Measurements from ENCODE around the gene ANKRD16.
"Not testable (repeated sequence)": the region's sequence is repeated elsewhere in the genome, so short reads cannot be mapped to it uniquely, and the experiment has no call there.

ANKRD16 gene

GRCh38 chr10:5831446-5831782 is 58.3 kb downstream of the ANKRD16 start:
- no peak for DNase-seq

- DNase-seq, result no peak
Observed at GRCh38 chr10:5830629-5831445, 58.9 kb downstream of the ANKRD16 start.

GRCh38 chr10:5829267-5829666 is 60.4 kb downstream of the ANKRD16 start:
- DNase-seq, result no peak

GRCh38 chr10:5828725-5829124 is 61.0 kb downstream of the ANKRD16 start:
- DNase-seq, result no peak

- no peak for DNase-seq
Observed at GRCh38 chr10:5827841-5828240, 61.9 kb downstream of the ANKRD16 start.

- DNase-seq, result not testable (repeated sequence)
Observed at GRCh38 chr10:5826511-5826910, 63.2 kb downstream of the ANKRD16 start.

GRCh38 chr10:5818894-5819293 is 70.8 kb downstream of the ANKRD16 start:
- DNase-seq, result peak; percentile 88

- peak; percentile 28 for DNase-seq
Observed at GRCh38 chr10:5818048-5818331, 71.7 kb downstream of the ANKRD16 start.

GRCh38 chr10:5817322-5818047 is 72.2 kb downstream of the ANKRD16 start:
- DNase-seq, result peak; percentile 95

GRCh38 chr10:5816170-5816569 is 73.5 kb downstream of the ANKRD16 start:
- DNase-seq, result peak; percentile 85

GRCh38 chr10:5814110-5815107 is 75.3 kb downstream of the ANKRD16 start:
- peak; percentile 65 for DNase-seq

- peak; percentile 95 for DNase-seq
Observed at GRCh38 chr10:5813341-5814109, 76.2 kb downstream of the ANKRD16 start, which contains the start of gene GDI2. TSS of gene GDI2 (minus strand) at chr10:5813434. CDS start at chr10:5813258, 176 bp downstream.

GRCh38 chr10:5813091-5813340 is 76.7 kb downstream of the ANKRD16 start:
- DNase-seq, result no peak

- DNase-seq, result no peak
Observed at GRCh38 chr10:5812283-5813090, 77.2 kb downstream of the ANKRD16 start.
